Retinal pigment epithelial cell (primary cell): ENCODE measurements around the gene PIP4K2B.

Source experiments
- DNase-seq: peaks from one replicate; pipeline ENCODE4 v3.0.0-alpha.2; 2010; ENCODE audit warnings: low read depth
- H3K4me3 ChIP-seq: 2 replicates; pipeline ENCODE4 v1.5.1; 2011; ENCODE audit warnings: mild to moderate bottlenecking, low read length, control low read depth, moderate library complexity
- CTCF ChIP-seq: conservative IDR thresholded peaks from 2 replicates; pipeline ENCODE4 v1.5.1; 2011; ENCODE audit warnings: low read depth, low read length, control low read depth, inconsistent platforms

Gene PIP4K2B

GRCh38 chr17:38732376-38733281 is 66.7 kb downstream of the PIP4K2B start:
- TF ChIP-seq CTCF: no peak
- no peak overlapping the region for H3K4me3 ChIP-seq
- no peak for DNase-seq

GRCh38 chr17:38731526-38732294 is 67.6 kb downstream of the PIP4K2B start:
- DNase-seq: no peak
- no peak for TF ChIP-seq CTCF
- H3K4me3 ChIP-seq: no peak overlapping the region

- no peak for DNase-seq
- no peak for TF ChIP-seq CTCF
- H3K4me3 ChIP-seq: peak overlapping the region; percentile 60
Observed at GRCh38 chr17:38730526-38731379, 68.6 kb downstream of the PIP4K2B start.

- DNase-seq: no peak
- H3K4me3 ChIP-seq: peak within 1 kb of the TSS; percentile 60
- peak; percentile 35 for TF ChIP-seq CTCF
Observed at GRCh38 chr17:38729886-38730525, 69.3 kb downstream of the PIP4K2B start, which contains the start of gene CISD3. Gene CISD3 (plus strand): TSS chr17:38730341. CDS start chr17:38730359, 18 bp downstream.

- H3K4me3 ChIP-seq: peak overlapping the region; percentile 53
- TF ChIP-seq CTCF: no peak
- no peak for DNase-seq
Observed at GRCh38 chr17:38729368-38729885, 69.9 kb downstream of the PIP4K2B start.

- no peak overlapping the region for H3K4me3 ChIP-seq
- no peak for DNase-seq
- no peak for TF ChIP-seq CTCF
Observed at GRCh38 chr17:38728290-38728831, 71.0 kb downstream of the PIP4K2B start.
